GM23248 (cell line): ENCODE results near the gene NT5E.

Experiments used
- EZH2 ChIP-seq: fragments of 200-600 bp; sonication (generic); IDR thresholded peaks from 2 replicates; pipeline ENCODE4 v1.6.1; 2018; ENCODE audit warnings: antibody characterized with exemption, mild to moderate bottlenecking; ENCODE audit not compliant: insufficient read depth, poor library complexity, severe bottlenecking
- EZH2phosphoT487 ChIP-seq: fragments of 200-600 bp; sonication (generic); IDR thresholded peaks from 2 replicates; pipeline ENCODE4 v1.6.1; 2018; ENCODE audit warnings: antibody characterized with exemption, moderate library complexity, mild to moderate bottlenecking, low read depth; ENCODE audit not compliant: insufficient read depth

GRCh38 chr6:85537055-85537494, 87.2 kb downstream of the NT5E start:
- no peak for TF ChIP-seq EZH2
- TF ChIP-seq EZH2phosphoT487, result no peak
